Activated CD4-positive, CD25-positive, alpha-beta regulatory T cell treated with anti-CD3 and anti-CD28 coated beads, Interleukin-2, amount 50 U/mL, for 72 hours (primary cell): ENCODE data around the gene NOXA1.
"Not testable (repeated sequence)": the region's sequence is repeated elsewhere in the genome, so short reads cannot be mapped to it uniquely, and the experiment has no call there.

Experiments used
- DNase-seq: peaks from one replicate; pipeline ENCODE4 v3.0.0; 2021

Gene NOXA1

GRCh38 chr9:137441289-137441934 is 18.2 kb downstream of the NOXA1 start, which contains the start of gene ENTPD8:
ENTPD8 (minus strand) TSS chr9:137441357; CDS start chr9:137438285, 3,072 bp downstream.
- no peak for DNase-seq

DNA sequence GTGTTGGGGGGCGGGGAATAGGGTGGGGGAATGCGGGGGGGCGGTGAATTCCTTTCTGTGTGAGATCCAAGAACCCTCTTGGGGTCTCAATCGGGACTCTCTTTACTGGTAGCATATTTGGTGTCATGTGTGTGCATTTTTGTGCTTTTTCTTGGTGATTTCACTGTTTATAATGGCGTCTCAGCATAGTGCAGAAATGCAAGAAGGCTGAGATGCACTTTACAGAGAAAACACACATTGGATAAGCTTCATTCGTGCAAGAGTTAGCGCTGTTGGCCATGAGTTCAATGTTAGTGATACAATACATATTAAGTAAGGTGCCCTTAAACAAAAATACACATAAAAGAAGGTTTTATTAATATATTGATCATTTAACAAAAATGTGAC is 18.7 kb downstream of the NOXA1 start:
- no peak for DNase-seq

- no peak for DNase-seq
Observed at GRCh38 chr9:137444106-137444790, 21.1 kb downstream of the NOXA1 start.

- DNase-seq = peak; percentile 89
Observed at GRCh38 chr9:137445275-137445807, 22.1 kb downstream of the NOXA1 start.

GRCh38 chr9:137445930-137446431 is 22.8 kb downstream of the NOXA1 start:
- DNase-seq = no peak

- no peak for DNase-seq
Observed at GRCh38 chr9:137446851-137447471, 23.8 kb downstream of the NOXA1 start.

DNA sequence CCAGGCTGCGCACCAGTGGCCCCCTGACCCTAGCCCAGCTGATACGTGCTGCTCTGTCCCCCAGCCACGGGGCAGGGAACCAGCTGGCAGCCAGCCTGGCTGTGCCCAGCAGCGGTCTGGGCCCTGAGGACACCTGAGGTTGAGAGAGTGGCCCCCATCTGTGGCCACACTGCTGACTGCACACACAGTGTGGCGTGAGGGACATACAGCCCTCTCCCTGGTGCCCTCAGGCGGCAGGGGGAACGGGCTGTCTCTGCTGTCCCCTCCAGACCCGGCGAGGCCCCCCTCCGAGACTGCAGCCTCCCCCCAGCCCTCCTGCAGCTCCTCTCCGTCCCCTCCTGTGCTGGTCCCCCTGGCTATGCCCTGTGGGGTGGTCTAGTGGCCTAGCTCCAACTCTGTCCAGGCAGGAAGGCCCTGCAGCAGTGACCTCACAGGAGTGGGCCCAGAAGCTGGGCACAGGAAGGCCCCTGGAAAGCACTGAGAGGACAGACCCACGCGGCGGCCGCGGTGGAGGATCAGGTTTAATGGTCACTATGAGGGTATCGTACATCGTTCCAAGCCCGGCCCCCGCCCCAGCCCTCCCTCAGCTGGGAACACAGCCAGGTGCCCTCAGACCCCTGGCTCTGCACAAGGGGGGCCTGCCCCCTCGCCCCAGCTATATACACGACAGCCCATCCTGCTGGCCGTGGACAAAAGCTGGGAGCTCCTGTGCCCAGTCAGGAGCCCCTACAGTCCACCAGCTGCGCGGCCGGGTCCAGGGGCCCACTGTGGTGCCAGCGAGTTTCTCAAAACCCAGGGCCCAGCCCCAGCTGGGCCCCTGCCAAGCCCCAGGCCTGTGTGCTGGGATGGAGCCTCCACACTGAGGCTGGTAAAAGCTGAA is 24.8 kb downstream of the NOXA1 start:
- DNase-seq = no peak

- DNase-seq = no peak
Observed at GRCh38 chr9:137448602-137448962, 25.4 kb downstream of the NOXA1 start.

DNA sequence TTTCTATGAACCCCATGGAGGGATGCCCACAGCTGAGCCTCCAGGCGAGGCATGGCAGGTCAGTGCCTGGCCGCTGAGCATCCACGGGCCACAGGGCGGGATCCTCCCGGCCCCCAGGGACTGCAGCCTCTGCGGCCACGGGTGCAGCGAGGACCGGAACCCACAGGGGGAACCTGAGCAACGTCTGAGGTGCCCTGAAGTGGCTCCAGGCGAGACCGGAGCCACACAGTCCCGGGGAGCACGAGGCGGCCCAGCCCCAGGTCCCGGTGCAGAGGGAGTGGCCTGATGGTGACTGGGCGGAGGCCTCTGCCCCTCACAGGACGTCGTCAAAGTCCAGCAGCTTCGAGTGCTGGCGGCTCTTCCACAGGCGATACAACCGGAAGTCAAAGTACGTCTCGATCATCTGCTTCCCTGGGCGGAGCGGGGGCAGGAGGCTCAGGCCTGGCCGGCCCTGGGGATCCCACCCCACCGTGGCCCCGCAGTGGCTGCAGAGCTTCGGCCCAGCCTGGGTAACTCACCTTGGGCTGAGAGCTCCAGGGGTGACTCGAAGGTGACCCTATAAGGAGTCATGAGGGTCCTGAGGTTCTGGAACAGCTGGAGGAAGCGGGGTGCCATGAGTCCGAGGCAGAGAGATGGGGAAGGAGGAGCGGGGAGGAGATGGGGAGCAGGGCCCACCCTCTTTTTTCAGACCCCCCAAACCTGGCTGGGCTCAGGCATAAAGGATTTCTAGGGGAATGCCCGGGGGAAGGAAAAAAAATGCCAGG is 26.1 kb downstream of the NOXA1 start:
- no peak for DNase-seq

GRCh38 chr9:137449931-137450538 is 26.8 kb downstream of the NOXA1 start:
- no peak for DNase-seq

DNA sequence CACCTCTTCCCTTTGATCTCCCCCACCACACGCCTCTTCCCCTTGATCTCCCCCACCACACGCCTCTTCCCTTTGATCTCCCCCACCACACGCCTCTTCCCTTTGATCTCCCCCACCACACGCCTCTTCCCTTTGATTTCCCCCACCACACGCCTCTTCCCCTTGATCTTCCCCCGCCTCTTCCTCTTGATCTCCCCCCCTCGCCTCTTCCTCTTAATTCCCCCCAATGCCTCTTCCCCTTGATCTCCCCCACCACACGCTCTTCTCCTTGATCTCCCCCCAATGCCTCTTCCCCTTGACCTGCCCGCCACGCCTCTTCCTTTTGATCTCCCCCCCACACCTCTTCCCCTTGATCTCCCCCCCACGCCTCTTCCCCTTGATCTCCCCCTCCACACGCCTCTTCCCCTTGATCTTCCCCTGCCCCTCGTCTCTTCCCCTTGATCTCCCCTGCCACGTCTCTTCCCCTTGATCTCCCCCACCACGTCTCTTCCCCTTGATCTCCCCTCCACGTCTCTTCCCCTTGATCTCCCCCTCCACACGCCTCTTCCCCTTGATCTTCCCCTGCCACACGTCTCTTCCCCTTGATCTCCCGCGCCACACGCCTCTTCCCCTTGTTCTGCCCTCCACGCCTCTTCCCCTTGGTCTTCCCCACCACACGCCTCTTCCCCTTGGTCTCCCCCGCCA is 27.5 kb downstream of the NOXA1 start:
- DNase-seq = not testable (repeated sequence)

DNA sequence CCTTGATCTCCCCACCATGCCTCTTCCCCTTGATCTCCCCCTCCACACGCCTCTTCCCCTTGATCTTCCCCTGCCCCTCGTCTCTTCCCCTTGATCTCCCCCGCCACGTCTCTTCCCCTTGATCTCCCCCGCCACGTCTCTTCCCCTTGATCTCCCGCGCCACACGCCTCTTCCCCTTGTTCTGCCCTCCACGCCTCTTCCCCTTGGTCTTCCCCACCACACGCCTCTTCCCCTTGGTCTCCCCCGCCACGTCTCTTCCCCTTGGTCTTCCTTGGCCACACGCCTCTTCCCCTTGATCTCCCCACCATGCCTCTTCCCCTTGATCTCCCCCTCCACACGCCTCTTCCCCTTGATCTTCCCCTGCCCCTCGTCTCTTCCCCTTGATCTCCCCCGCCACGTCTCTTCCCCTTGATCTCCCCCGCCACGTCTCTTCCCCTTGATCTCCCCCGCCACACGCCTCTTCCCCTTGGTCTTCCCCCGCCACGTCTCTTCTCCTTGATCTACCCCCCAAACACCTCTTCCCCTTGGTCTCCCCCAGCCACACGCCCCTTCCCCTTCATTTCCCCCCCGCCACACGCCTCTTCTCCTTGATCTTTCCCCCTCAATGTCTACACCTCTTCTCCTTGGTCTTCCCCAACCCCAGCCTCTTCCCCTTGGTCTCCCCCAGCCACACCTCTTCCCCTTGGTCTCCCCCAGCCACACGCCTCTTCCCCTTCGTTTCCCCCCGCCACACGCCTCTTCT is 28.2 kb downstream of the NOXA1 start:
- DNase-seq = not testable (repeated sequence)

- DNase-seq = no peak
Observed at GRCh38 chr9:137452006-137452760, 29.0 kb downstream of the NOXA1 start.

DNA sequence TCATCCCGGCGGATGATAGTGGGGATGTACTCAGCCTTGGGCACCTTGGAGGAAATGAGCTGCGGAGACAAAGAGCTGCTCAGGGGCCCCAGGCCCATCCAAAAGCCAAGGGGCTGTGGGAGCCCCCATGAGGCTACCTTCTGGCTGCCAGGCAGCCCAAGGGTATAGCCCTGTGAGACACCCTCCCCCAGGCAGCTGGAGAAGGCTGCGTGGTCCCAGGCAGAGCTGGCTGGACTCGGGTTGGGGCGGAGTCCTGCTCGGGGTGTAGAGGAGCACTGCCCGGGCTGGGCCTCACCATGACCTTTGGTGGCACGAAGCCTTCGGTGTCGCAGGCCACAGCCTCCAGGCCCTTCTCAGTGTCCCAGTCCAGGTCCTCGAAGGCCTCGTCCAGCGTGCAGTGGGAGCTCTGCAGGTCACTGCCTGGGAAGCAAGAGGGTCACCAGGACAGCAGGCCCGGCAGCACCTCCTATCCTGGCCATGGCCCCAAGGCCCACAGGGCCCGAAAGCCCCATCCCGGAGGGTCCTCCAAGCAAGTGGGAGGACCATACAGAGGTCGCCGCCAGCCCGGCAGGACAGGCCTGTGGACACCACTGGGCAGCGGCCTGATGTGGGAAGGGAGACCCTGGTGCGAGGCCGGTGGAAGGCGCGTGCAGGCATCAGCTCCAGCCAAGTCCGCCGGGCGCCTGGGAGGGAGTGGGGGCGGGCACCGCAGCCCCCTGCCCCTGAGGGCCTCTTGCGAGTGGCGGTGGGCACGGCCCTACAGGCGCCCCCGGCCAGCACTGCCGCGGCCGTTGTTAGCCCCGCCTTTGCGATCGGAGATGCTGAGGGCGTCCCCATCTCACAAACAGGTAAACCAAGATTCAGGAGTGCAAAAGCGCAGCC is 29.8 kb downstream of the NOXA1 start:
- DNase-seq = peak; percentile 34

DNA sequence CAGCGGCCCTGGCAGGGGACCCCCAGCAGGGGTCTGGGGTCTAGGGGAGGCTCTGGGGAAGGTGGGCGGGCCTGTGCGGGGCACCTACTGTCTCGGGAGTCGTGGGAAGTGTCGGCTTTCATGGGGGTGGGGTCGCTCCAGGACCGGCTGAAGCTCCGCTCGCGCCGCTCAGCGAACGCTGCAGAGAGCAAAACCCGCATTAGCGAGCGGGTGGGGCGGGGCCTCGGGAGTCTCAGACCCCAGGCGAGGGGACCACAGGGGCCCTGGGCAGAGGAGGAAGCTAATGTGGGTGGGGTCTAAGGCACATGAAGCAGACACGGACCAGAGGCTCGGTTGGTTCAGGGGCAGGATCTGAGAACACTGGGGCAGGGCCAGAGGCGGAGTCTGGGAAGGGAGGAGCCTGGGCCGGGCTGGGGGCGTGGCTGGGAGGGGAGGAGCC is 30.5 kb downstream of the NOXA1 start:
- DNase-seq = peak; percentile 66

- peak; percentile 59 for DNase-seq
Observed at GRCh38 chr9:137454145-137454596, 31.0 kb downstream of the NOXA1 start.

DNA sequence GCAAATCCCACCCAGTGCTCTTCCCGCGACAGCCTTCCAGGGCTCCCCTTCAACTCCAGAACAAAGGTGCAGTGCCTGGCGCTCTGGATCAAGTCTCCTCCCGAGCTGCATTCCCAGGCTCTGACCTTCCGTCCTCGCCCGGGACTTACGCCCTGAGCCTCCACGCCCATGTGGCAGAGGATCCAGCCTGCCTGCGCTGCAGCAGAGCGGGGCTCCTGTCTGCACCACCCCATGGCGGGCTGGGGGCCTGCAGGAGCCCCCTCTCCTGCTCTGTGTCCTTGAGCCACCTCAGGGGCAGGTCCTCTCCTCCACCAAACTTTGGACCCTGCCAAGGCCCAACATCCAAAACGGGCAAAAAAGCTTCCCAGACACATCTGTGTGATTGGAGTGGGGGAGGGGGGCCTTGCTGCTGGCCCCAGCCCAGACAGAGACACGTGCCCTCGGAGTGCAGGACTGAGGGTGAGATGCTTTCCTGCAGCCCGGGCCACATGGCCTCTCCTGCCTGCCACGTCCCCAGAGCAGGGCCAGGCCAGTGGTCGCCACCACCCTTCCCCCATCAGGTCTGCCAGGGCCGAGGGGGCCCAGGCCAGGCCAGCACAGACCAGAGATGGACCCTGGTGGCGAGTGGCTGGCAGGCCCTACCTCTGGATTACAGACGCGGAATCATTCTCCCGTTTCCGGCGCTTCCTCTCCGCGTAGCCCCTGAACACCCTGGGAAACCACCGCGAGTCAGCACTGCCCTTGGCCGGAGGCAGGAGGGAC is 31.6 kb downstream of the NOXA1 start:
- DNase-seq = no peak
